ENCODE data around the gene HADH. TPM values are rescaled to one million over a fixed set of nuclear protein-coding genes. Genes with fewer than 3 reads are reported as not detected.

HADH gene
- total RNA-seq, 1 donor from 2014 or later = 24.2 TPM

- no peaks in the 10 kb centered on the region for H3K27me3 ChIP-seq (ENCODE audit: insufficient read depth, low read length)
- no peak for DNase-seq (ENCODE audit: low read depth)
- H3K79me2 ChIP-seq (ENCODE audit: insufficient read depth, low read length) = no peaks in the 10 kb centered on the region
- H3K27ac Mint-ChIP-seq (ENCODE audit: unreplicated experiment) = no peak overlapping the region
- H3K4me1 ChIP-seq (ENCODE audit: insufficient read depth, low read length) = peaks cover 8% of the 10 kb centered on the region
- H3K36me3 ChIP-seq (ENCODE audit: insufficient read depth, low read length) = no peaks in the 10 kb centered on the region
- H3K4me3 ChIP-seq (ENCODE audit: insufficient read depth, low read depth, low read length) = no peak overlapping the region
- peaks cover 17% of the 10 kb centered on the region for H3K36me3 Mint-ChIP-seq (ENCODE audit: low read depth, unreplicated experiment)
- TF ChIP-seq CTCF (IDR thresholded peaks at IDR 0.05; ENCODE audit: insufficient read depth, low read depth, low read length) = no peak
- TF ChIP-seq EZH2 (IDR thresholded peaks at IDR 0.05; ENCODE audit: insufficient read depth, low read length) = no peak
- no peaks in the 10 kb centered on the region for H3K9me3 ChIP-seq (ENCODE audit: insufficient read depth, low read depth, low read length)
- H3K9ac ChIP-seq (ENCODE audit: low read length) = no peak overlapping the region
- H4K20me1 ChIP-seq (ENCODE audit: insufficient read depth, low read length) = no peaks in the 10 kb centered on the region
- no peaks in the 10 kb centered on the region for H3K9me3 Mint-ChIP-seq (ENCODE audit: unreplicated experiment)
- H2AFZ ChIP-seq (ENCODE audit: low read depth, low read length) = no peak overlapping the region
- H3K4me1 Mint-ChIP-seq (ENCODE audit: low read depth, unreplicated experiment) = peaks cover 20% of the 10 kb centered on the region
- no peak overlapping the region for H3K4me3 Mint-ChIP-seq (ENCODE audit: unreplicated experiment)
- H3K27ac ChIP-seq (ENCODE audit: low read depth, low read length) = no peak overlapping the region
- no peak overlapping the region for H3K4me2 ChIP-seq (ENCODE audit: low read length)
- H3K27me3 Mint-ChIP-seq (ENCODE audit: low read depth, unreplicated experiment) = peaks cover 3% of the 10 kb centered on the region
- FAIRE-seq = no peak
Measured at GRCh38 chr4:108054025-108054638, 64.4 kb downstream of the HADH start.

- TF ChIP-seq EZH2 (IDR thresholded peaks at IDR 0.05; ENCODE audit: insufficient read depth, low read length) (no peak), CTCF (IDR thresholded peaks at IDR 0.05; ENCODE audit: insufficient read depth, low read depth, low read length) (no peak)
- Mint-ChIP-seq H3K36me3 (ENCODE audit: low read depth, unreplicated experiment) (peaks cover 11% of the 10 kb centered on the region), H3K27ac (ENCODE audit: unreplicated experiment) (no peak overlapping the region), H3K9me3 (ENCODE audit: unreplicated experiment) (no peaks in the 10 kb centered on the region), H3K27me3 (ENCODE audit: low read depth, unreplicated experiment) (no peaks in the 10 kb centered on the region), H3K4me1 (ENCODE audit: low read depth, unreplicated experiment) (peaks cover 33% of the 10 kb centered on the region), H3K4me3 (ENCODE audit: unreplicated experiment) (no peak overlapping the region)
- no peaks in the 10 kb centered on the region for H3K79me2 ChIP-seq (ENCODE audit: insufficient read depth, low read length)
- no peaks in the 10 kb centered on the region for H4K20me1 ChIP-seq (ENCODE audit: insufficient read depth, low read length)
- H3K4me1 ChIP-seq (ENCODE audit: insufficient read depth, low read length) = peaks cover 10% of the 10 kb centered on the region
- H3K4me2 ChIP-seq (ENCODE audit: low read length) = no peak overlapping the region
- DNase-seq (ENCODE audit: low read depth) (no peak), FAIRE-seq (no peak)
- no peaks in the 10 kb centered on the region for H3K9me3 ChIP-seq (ENCODE audit: insufficient read depth, low read depth, low read length)
- H2AFZ ChIP-seq (ENCODE audit: low read depth, low read length) = no peak overlapping the region
- no peaks in the 10 kb centered on the region for H3K36me3 ChIP-seq (ENCODE audit: insufficient read depth, low read length)
- no peak overlapping the region for H3K27ac ChIP-seq (ENCODE audit: low read depth, low read length)
- no peak overlapping the region for H3K4me3 ChIP-seq (ENCODE audit: insufficient read depth, low read depth, low read length)
- H3K27me3 ChIP-seq (ENCODE audit: insufficient read depth, low read length) = no peaks in the 10 kb centered on the region
- H3K9ac ChIP-seq (ENCODE audit: low read length) = no peak overlapping the region
Measured at GRCh38 chr4:108055787-108056186, 66.1 kb downstream of the HADH start.

GRCh38 chr4:108056418-108056817 is 66.7 kb downstream of the HADH start:
- Histone ChIP-seq H3K4me3 (ENCODE audit: insufficient read depth, low read depth, low read length) (no peak overlapping the region), H3K9me3 (ENCODE audit: insufficient read depth, low read depth, low read length) (no peaks in the 10 kb centered on the region), H3K36me3 (ENCODE audit: insufficient read depth, low read length) (no peaks in the 10 kb centered on the region), H3K4me1 (ENCODE audit: insufficient read depth, low read length) (peaks cover 10% of the 10 kb centered on the region), H3K9ac (ENCODE audit: low read length) (no peak overlapping the region), H3K4me2 (ENCODE audit: low read length) (no peak overlapping the region), H4K20me1 (ENCODE audit: insufficient read depth, low read length) (no peaks in the 10 kb centered on the region), H2AFZ (ENCODE audit: low read depth, low read length) (no peak overlapping the region), H3K27me3 (ENCODE audit: insufficient read depth, low read length) (no peaks in the 10 kb centered on the region), H3K79me2 (ENCODE audit: insufficient read depth, low read length) (no peaks in the 10 kb centered on the region), H3K27ac (ENCODE audit: low read depth, low read length) (no peak overlapping the region)
- Mint-ChIP-seq H3K27me3 (ENCODE audit: low read depth, unreplicated experiment) (no peaks in the 10 kb centered on the region), H3K9me3 (ENCODE audit: unreplicated experiment) (no peaks in the 10 kb centered on the region), H3K36me3 (ENCODE audit: low read depth, unreplicated experiment) (peaks cover 11% of the 10 kb centered on the region), H3K4me3 (ENCODE audit: unreplicated experiment) (no peak overlapping the region), H3K4me1 (ENCODE audit: low read depth, unreplicated experiment) (peaks cover 37% of the 10 kb centered on the region), H3K27ac (ENCODE audit: unreplicated experiment) (no peak overlapping the region)
- DNase-seq (ENCODE audit: low read depth) = no peak
- TF ChIP-seq EZH2 (IDR thresholded peaks at IDR 0.05; ENCODE audit: insufficient read depth, low read length) (no peak), CTCF (IDR thresholded peaks at IDR 0.05; ENCODE audit: insufficient read depth, low read depth, low read length) (no peak)
- no peak for FAIRE-seq

Measured in astrocyte (in vitro differentiated cells and primary cell).